ENCODE measurements around the gene DDO.

The DDO gene

GRCh38 chr6:110419028-110419739 is 3.8 kb upstream of the DDO start:
- DNase-seq: no peak

- DNase-seq: no peak
Observed at GRCh38 chr6:110418594-110418993, 3.2 kb upstream of the DDO start.

- DNase-seq: no peak
Observed at GRCh38 chr6:110414669-110415068, 706 bp downstream of the DDO start.

DNA sequence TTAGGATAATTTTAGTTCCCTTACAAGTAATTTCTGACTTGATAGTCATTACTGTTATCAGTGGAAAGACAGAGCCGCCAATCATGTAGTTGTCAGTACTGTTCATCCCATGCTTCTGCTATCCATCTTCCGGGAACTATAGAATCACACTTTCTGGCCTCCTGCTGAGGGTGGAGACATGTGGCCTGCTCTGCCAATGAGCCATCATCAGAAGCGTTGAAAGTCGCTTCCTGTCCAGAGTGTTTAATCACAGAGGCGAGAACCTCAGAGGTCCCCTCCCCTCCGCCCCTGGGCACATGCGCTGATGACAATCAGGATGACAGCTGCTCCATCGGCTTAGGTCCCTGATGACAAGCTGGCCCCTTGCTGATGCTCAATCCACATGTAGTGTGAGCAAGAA is 3.0 kb downstream of the DDO start:
- no peak for DNase-seq

- no peak for DNase-seq
Observed at GRCh38 chr6:110410511-110410910, 4.9 kb downstream of the DDO start.

DNA sequence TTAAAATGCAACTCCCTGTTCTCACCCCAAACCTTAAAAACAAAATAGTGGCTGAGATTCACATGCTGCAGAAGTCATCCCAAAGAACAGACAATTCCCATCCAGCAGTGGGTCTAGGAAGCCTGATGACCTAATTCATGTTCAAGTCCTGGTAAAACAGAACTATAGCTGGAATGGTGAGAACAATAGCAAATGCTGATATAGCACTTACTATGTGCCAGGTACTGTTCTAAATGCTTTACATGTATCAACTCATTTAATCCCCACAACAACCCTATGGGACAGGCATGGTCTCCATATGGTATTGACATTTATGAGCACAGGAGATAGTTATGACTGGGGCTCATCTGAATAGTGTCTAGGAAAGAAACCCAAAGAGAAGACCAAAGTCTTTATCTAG is 5.6 kb downstream of the DDO start:
- DNase-seq: no peak

DNA sequence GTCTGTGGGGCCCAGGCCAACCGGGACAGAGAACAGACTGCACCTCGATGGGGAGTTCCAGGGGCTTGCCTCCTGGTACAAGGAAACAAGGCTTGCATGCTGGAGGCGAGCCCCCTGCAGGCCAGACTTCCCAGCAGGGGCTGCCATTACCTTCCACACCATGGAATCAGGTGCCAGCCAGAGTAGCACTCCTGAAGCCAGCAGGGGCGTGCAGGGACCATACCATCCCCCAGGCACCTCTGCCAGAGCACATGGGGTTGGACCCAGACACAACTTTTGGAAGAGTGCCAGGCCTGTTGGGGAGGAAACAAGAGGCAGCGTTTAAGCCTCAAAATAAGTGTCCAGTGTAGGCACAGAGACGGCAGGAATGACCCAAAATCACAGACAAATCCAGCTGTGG is 6.5 kb downstream of the DDO start:
- DNase-seq: no peak

DNA sequence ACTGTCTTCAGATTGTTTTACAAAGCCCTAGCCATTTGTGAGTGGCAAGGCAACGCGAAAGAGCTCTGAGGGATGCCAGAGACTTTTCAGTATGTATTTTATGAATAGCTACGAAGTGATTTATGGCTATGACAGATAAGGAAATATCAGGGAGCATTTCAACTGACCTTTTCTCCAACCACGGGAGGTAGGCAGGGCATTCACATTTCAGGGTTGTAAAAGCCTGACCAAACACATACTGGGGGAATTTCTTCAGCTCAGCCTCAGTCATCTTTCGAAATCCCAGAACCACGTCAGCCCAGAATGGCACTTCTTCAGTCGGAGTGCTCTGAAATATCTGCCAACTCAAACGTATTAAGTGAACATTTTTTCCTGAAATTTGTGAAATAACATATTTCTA is 10.8 kb downstream of the DDO start:
- peak; percentile 88 for DNase-seq

- DNase-seq: no peak
Observed at GRCh38 chr6:110401585-110402176, 13.7 kb downstream of the DDO start.

DNA sequence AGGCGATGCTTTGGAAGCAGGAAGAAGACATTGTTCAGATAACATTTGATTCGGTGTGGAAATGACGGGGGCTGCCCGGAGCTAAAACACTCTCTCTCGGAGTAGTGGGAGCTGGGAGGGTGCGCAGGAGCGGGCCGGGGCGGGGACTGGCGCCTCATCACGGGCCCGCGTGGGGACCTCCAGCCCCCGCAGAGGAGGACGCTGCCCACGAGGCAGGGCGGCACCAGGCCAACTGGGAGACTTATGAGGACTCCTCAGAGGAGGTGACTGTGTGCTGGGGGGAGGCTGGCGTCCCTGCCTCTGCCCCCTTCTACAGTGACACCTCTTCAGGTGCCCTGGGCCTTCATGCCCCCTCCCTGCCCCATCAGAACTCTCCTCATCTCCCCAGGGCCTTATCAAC is 15.2 kb downstream of the DDO start:
- DNase-seq: no peak

DNA sequence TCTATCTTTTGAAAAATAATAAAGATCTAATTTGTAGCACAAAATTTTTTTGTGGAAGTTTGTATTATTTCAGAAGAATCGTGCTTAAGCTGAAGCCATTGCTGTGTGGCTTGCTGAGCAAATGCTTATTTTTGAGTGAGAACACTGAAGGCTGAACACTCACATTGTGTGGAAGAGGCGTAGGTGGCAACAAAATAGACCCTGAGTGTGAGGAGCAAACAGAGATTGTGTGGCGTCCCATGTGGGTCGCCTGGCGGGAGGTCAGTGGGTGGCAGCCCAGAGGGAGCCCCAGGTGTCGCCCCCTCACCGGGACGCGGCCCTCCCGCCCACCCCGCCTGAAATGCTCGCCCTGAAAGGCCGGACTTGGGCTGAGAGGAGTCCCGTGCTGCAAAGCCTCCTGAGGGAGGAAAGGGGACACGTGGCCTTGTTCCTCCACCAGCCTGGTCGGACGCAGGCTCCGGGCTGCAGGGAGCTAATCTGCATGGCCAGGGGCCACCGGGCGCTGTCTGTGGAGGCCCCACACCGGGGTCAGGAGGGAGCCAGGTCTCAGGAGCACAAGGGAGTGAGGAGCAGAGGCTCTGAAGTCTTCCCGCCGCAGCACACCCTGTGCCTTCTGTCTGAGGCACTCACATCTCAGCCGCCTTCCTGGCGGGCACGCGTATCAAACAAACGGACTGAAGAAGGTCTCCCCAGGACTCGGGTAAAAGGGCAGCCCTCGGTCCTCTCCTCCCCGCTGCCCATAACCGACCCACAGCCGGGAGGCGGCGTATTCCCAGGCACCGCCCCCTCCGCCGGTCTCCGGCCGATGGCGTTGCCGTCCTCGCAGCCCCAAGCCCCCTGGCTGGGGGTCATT is 15.9 kb downstream of the DDO start:
- no peak for DNase-seq

- peak; percentile 55 for DNase-seq
Observed at GRCh38 chr6:110398778-110399177, 16.6 kb downstream of the DDO start.

DNA sequence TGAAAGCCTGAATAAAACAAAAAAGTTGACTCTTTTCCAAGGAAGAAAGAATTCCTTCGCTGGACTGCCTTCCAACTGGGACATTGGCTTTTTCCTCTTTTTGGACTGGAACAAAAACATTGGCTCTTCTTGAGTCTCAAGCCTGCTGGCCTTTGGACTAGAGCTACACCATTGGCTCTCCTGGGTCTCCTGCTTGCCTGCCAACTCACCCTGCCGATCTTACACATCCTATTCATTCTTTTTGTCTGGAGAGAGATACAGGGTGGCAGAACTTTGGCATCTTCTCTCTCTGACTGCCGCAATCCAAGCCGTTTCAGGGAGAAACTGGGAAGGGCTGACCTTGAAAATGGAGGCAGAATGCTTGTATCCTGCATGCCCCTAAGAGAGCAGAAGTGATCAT is 20.2 kb downstream of the DDO start:
- no peak for DNase-seq

DNA sequence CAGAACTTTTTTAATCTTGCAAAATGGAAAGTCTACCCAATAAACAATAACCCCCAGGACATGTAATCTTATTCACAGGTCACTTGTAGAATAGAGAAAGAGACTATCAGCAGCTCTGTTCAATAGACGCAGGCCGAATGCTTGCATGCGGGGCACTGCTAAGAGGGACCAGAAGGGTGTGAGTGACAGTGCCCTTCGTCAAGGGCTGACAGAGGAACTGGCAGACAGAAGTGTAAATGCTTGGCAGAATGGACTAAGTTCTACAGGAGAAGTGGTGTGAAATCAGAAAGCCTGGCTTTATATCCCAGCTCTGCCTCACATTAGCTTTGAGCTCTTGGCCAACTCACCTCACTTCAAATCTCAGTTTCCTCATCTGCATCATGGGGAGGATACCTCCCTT is 21.0 kb downstream of the DDO start:
- no peak for DNase-seq

GRCh38 chr6:110392727-110393126 is 22.6 kb downstream of the DDO start:
- DNase-seq: no peak

- DNase-seq: no peak
Observed at GRCh38 chr6:110390404-110390803, 25.0 kb downstream of the DDO start.

DNA sequence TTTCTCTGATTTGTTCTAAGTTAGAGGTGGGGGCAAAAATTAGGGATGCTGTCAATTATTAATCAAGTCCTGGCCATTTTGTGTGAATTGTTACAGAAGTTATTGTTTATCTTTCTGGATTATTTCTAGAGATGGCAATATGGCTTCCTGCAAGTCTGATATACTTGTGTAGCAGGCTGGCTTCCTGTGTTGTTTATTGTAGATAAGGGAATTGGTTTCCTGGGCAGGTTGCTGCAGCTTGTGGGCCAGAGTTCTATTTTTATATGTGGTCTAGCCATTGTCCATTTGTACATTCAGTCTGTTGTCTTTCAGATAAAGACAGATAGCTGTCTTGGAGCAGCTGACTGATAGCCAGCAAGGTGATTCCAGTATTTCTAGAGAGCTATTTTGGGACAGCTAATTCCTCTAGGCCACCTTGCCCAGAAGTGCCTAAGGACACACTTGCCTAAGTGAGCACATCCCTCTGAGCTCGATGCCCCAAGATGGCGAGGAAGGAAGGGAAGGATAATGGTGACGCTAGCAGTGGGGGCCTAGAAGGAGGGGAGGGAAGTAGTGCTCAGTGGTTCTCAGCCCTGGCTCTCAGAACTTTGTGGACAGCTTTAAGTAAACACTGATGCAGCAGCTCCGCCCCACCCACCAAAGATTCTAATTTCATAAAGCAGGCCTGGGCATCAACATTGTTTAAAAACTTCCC is 25.5 kb downstream of the DDO start:
- DNase-seq: no peak

DNA sequence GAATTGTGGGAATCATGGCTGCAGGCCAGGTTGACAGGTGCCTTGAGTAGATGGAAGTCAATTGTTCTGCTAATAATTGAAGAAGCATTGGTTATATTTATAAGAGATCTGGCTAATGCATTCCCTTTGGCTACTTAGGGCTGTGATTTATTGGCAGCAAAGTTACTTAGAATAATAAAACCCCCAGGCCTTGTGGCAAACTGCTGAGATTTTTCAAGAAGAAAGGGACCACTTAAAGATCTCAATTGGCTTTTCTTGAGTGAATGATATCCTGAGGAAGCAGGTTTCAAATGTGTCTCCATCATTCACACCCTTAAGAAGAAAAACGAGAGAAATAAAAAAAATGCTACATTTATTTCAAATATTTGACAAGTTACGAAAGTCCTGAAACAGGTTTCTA is 27.4 kb downstream of the DDO start:
- DNase-seq: no peak

DNA sequence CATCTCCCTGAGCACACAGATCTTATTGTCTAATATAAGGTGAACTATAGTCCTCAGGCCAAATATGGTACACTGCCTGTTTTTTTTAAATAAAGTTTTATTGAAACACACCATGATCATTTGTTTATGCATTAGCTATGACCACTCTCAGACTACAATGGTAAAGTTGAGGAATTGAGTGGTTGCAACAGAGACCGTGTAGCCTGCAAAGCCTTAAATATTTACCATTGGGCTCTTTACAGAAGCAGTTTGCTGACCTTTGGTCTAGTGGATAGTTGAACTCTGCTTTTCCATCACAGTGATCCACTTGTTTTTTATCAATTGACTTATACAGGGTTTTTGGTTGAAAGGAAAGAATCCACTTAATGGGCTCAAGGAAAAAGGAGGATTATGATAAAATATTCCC is 29.9 kb downstream of the DDO start:
- DNase-seq: no peak

DNA sequence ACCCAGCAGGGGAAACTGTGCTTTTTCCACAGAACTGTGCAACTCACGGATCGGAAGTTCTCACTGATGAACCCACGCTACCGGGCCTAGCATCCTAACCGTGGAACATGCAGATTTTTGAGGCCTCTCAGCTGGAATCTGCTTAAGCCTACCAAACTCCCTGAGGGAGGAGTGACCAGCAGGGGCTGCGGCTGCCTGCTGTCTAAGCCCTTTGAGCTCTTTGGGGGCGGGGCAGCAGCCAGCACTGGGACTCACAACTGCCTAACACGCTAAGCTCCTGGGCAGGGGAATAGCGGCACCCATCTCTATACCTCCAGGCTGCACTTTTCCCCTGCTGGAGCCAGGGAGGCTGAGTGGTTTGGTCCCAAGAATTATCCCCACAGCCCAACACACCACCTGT is 36.8 kb downstream of the DDO start:
- no peak for DNase-seq

DNA sequence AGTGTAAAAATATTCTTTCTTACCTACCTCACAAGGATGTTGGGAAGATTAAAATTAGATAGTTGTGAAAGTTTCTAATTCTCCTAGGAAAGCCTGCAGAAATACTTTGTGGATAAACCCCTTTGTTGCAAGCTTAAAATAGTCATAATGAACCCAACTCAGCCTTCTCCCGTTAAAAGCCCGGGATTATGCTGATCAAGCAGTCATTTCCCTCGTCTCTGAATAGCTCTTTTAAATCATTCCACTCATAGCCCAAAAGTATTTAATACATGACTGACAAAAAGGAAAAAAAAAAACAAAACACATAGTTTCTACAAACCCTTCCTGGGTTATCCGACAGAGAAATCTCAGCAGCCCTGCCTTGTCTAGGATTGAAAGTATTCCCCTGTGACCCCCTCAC is 46.3 kb downstream of the DDO start:
- no peak for DNase-seq

DNA sequence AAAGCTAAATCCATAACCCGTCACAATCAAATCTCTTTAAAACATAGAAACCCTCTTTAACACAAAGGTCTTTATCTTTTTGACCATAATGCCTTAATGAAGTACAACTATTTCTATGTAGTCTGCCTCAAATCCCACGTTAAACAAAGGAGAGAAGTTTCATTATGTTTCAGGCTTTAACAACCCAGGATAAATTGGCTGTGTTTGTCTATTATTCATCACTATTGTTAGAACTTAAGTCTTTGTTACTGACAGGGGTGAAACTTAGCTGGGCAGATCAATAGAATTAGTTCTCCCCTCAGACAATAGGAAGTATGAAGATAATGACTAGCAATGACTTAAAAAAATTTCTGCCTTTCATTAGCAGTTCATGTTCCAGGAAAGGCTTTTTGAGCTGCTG is 47.1 kb downstream of the DDO start:
- no peak for DNase-seq

- DNase-seq: no peak
Observed at GRCh38 chr6:110367825-110368224, 47.5 kb downstream of the DDO start.

DNA sequence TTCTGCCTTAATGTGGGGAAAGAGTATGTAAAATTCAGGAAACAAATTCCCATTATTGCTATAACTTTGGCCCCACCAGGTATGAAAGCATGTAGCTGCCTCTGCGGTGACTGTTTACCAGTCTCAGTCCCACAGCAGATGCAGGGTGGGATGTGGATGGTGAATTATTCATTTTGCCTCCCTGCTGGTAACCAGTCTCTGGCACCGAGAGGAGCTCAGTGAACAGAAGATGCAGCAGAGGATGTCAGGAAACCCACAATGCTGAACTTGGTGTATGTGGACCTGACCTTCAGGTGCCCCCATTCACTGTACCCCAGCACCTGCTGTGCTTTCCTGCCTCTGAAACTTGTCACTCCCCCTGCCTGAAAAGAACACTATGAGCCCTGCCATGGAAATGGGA is 48.4 kb downstream of the DDO start:
- DNase-seq: no peak
